Stimulated activated CD8-positive, alpha-beta memory T cell treated with anti-CD3 and anti-CD28 coated beads, Interleukin-2, amount 100 ng/mL, for 48 hours (primary cell): ENCODE data around the gene SLC5A12.

Experiments
- DNase-seq, 2 donors: peaks; one replicate each; pipeline ENCODE4 v3.0.0-alpha.2; 2020; ENCODE audit warnings: low read depth in 2 of 2

SLC5A12 gene

DNA sequence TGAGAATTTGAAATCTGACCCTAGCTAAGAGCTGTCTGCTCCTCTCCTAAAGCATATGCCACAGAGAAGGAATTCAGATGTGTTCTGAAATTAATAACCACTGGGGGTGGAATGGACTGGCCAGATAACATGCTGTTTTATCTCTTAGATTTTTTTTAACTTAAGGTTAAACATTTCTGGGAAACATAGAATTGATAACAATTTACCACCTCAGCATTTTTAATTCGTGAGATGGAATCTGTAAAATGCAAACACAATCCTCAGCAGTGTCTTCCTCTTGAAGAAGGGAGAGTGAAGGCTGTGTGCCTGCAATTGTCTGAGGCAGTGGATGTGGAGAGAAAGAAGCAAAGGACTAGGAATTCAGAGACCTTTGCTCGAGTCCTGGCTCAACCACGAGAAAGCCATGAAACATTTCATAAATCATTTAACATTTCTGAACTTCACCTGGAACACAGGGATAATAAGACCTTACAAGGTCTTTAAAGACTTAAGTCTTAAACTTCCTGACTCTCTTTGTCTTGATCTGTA, at the start of gene SLC5A12:
TSS of gene SLC5A12 (minus strand) at position 113 of the 528 bp plus-strand sequence. CDS start 346 bp downstream, outside the sequence.
- no peak for DNase-seq

DNA sequence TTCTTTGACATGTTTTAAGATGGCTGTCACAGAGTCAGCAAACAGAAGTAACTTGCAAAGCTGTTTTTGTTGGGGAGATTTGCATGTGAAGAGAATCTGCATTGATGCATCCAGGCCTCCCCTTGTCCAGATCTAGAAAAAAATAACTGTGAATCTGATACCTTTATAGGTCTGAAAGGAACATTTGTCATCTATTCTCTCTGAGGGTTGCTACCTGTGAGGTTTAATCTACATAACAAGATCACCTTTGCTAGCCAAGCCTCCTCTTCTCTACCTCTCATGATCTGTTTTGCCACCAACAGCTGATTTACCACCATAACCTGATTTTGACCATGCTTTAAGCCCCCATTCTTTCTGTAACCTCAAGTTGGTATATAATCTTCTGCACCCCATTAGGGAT, 47.2 kb upstream of the SLC5A12 start:
- DNase-seq: no peak

DNA sequence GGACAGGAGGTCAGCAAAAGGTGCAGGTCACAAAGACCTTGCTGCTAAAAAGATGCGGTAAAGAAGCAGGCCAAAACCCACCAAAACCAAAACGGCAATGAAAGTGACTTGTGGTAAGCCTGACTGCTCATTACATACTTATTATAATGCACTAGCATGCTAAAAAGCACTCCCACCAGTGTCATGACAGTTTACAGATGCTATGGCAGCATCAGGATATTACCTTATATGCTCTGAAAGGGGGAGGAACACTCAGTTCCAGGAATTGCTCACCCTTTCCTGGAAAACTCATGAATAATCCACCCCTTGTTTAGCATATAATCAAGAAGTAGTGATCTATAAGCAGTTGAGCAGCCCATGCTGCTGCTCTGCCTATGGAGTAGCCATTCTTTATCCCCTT, 45.2 kb upstream of the SLC5A12 start:
- DNase-seq: no peak

DNA sequence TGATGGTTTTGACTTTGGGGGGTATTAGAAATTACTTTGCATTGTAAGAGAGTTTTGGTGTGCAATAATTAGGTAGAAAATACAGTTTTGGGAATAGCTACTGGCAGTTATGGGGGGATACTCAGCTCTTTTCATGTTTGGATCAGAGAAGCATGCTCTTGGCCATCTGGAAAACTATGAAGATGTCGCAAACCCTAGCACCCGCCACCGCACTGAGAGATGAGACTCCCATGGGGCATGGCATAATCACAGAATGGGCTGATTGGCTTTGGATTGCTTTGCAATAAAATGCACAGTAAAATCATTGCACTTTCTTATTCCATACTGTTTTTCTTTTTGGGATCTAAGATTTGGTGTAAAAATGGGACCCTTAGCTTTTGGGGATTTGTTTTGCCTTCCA, 43.5 kb upstream of the SLC5A12 start:
- DNase-seq: no peak

GRCh38 chr11:26764825-26765224, 43.0 kb upstream of the SLC5A12 start:
- no peak for DNase-seq

- DNase-seq: no peak
Measured at GRCh38 chr11:26764315-26764714, 42.5 kb upstream of the SLC5A12 start.

GRCh38 chr11:26762089-26762488, 40.2 kb upstream of the SLC5A12 start:
- DNase-seq: no peak

DNA sequence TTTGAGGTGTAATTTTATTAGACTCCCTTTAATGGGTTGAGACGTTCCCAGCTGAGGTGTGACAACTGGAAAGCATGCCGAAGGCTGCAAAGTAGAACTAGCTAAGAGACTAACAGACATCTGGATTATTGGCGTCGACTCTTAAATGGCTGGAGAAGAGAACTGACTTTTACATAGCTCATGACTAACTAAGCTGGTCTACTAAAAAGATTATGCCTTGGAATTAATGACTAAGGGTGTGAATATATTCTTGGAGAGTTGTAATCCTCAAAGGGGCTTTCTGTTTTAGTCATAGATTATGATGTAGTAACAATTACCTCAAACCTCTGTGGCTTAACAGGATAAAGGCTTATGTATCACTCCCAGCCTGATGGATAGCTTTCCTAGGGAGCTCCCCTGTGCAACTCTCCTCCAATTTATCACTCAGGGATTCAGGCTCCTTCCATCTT, 39.5 kb upstream of the SLC5A12 start:
- DNase-seq: no peak

- no peak for DNase-seq
Measured at GRCh38 chr11:26757995-26758394, 36.1 kb upstream of the SLC5A12 start.

- no peak for DNase-seq
Measured at GRCh38 chr11:26755762-26756161, 33.9 kb upstream of the SLC5A12 start.

GRCh38 chr11:26753723-26754504, 32.1 kb upstream of the SLC5A12 start:
- peak in 1 of 2 donors; percentile 1 for DNase-seq

DNA sequence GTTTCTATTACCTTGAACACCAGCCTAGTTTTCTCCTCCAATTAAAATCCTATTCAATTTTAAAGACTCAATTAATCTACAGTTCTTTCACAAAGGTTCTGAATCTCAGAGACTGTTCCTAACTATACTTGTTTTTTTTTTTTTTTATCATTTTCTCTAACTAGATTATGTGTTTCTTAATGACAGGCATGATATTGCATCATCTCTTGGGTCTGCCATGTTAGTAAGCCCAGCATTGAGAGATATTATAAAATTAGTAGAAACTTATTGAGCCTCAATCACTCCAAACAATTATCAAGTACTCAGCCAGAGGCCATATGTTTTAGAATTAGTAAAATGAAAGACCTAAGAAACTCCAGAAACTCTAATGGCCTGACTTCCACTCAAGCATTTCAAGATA, 28.1 kb upstream of the SLC5A12 start:
- DNase-seq: no peak

- DNase-seq: no peak
Measured at GRCh38 chr11:26743622-26744021, 21.8 kb upstream of the SLC5A12 start.

DNA sequence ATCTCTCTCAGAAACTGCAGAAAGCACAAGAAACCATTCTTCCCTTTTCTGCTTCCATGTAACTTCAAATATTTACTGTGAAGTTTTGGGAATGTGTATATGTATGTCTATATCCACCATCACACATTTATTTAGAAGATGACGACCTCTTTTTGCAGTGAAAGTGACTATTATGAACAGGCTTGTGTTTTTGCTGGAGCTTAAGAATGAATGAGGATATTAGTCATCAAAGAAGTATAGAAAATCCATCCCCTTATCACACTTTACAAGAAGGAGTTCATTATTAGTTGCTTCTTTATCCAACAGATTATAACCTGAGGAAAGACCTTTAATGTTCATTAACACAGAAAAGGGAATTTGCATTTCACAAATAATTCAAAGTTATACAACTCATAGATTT, 21.1 kb upstream of the SLC5A12 start:
- no peak for DNase-seq

- no peak for DNase-seq
Measured at GRCh38 chr11:26741036-26741435, 19.2 kb upstream of the SLC5A12 start.

DNA sequence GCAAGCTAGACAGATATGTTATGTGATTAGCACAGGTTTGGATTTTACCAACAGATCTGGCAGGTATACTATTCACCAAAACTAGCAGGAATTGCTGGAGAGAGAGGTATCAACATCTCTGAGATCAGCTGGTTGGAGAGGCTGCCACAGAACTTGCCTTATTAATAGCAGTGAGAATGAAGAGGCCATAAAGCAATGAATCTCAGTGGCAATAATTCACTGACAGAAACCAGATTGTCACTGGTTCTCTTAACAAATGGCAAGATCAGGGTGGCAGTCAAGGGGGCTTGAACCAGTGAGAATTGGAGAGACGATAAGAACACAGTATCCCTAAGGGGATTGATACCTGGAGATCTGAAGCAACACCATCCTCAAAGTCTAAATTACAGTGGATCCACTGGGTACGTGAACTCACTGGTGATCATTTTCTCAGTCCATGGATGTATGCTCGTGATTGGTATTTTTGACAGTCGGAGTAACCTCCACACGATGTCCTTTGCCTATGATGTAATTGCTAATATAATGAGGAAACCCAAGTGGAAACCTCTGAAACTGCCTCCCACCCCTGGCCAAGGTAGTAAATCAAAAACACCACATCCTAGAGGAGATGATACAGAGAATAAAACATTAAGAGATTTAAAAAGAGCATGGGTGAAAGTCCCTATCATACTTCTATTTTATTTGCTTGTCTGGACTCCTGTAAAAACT, 17.7 kb upstream of the SLC5A12 start:
- no peak for DNase-seq

- DNase-seq: no peak
Measured at GRCh38 chr11:26734691-26735090, 12.8 kb upstream of the SLC5A12 start.

GRCh38 chr11:26731084-26731456, 9.2 kb upstream of the SLC5A12 start:
- no peak for DNase-seq

DNA sequence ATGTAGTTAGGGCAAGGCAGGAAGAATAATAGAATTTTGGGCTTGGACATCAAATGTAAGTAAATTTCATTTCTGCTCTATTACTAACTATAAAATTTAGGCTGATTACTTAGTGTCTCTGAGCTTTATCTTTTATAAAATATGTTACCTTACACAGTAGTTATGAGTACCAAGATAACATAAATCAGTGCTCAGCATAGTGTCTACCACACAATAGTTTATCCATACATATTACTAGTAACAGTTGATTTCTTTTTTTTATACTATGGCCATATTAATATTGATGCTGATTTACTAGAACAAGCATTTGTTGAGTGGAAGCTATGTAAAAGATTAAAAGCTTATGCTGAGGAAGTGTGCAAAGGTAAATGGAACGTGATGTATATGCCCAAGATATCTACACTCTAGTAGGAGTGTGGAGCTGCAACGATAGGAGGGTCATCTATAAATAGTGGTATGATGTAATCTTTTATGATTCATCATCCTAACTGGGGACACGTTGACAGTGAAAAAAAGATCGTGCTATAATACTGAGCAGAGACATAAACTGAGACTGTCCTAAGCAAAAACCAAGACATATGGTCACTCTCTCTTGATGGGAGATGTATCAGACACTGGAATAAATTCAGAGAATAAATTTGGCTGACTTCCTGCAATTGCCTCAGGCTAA, 8.7 kb upstream of the SLC5A12 start:
- DNase-seq: no peak

DNA sequence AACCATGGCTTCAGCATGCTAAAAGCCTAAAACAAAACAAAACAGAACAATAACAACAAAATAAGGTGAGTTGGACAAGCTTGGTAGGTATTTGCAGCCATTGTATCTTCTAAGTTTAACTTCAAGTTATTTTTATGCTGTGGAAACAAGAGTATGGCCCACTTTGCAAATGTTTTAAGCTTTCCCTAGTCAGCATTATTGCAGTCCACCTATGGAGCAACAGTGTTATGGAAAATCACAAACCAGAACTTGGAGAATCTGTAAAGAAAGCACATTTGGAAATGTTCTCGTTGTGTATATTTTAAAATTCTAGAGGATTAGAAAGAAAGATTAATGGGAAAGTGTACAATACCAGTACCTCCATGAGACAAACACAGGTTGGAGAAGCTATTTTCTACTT, 7.4 kb upstream of the SLC5A12 start:
- no peak for DNase-seq

GRCh38 chr11:26726960-26727359, 5.1 kb upstream of the SLC5A12 start:
- DNase-seq: no peak

GRCh38 chr11:26719998-26720397, 1.9 kb downstream of the SLC5A12 start:
- DNase-seq: no peak
